Measurements from ENCODE around the gene TUBGCP3. TPM values are rescaled to one million over a fixed set of nuclear protein-coding genes. Genes with fewer than 3 reads are reported as not detected.

The TUBGCP3 gene
- total and polyA plus RNA-seq, 9 donors, result 19.4 to 58.0 (median 29.5) TPM

DNA sequence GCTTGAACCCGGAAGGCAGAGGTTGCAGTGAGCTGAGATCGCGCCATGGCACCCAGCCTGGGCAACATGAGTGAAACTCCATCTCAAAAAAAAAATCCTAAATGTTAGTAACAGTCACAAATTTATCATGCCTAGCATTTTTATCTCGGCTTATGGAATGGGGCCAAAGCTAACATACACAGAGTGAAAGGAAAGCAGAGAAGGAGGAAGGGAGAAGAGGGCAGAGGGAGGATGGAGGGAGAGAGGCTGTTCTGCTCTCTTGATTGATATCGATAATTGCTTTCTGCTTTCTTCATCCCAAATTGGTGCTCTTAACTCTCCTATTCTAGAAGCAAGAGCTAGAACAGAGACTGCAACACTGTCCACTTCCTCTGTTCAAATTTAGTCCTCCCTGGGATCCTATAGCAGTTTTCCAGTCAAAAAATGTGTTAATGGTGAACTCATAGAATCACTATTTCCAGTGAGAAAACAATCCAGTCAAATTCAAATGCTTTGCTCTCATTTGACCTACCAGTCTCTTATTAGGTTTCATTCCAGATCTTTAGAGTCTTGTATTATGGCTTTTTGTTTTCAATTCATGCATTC lies 15.8 kb upstream of the TUBGCP3 start:
- WGBS, 3 donors, result 40 to 58% (median 50%) methylated on average over 5 of the region's 5 CpGs
- intact Hi-C loops (cut with DNase I), result loop anchor here in 1 of 4 donors (10.0 kb wide), 1 partner anchor 1129 kb away; no protein-coding TSS in a partner anchor
- H3K4me1 ChIP-seq (ENCODE audit: insufficient read depth), result no peaks in the 10 kb centered on the region
- H3K36me3 ChIP-seq, result no peaks in the 10 kb centered on the region
- no peak for TF ChIP-seq CTCF (IDR thresholded peaks at IDR 0.05)
- TF ChIP-seq POLR2A (IDR thresholded peaks at IDR 0.05), result no peak
- no peak for TF ChIP-seq EP300 (IDR thresholded peaks at IDR 0.05)
- H3K9me3 ChIP-seq, result no peaks in the 10 kb centered on the region
- H3K27me3 ChIP-seq, result no peaks in the 10 kb centered on the region
- no peak overlapping the region for H3K27ac ChIP-seq
- DNase-seq, result no peak
- H3K4me3 ChIP-seq, result no peak overlapping the region

DNA sequence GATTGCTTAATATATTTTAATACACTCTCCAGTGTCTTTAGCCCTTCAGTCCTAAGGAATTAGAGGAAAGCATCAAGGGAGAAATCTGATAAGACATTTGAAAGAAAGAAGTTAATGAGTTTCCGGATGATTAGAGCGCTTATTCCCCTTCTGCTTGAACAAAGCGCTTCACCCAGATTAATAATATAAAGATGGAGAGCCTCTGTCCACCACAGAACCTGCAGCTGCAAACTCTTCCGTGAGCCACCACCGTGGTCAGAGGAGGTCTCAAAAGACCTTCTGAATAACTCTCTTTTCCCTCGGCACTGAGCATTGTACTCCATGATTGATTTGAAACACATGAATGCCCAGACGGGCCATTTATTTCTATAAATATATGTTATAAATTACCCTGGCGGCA lies 14.2 kb upstream of the TUBGCP3 start:
- H3K4me3 ChIP-seq, result no peak overlapping the region
- WGBS, 3 donors, result 77 to 81% (median 79%) methylated on average over 8 of the region's 8 CpGs
- H3K4me1 ChIP-seq (ENCODE audit: insufficient read depth), result no peaks in the 10 kb centered on the region
- H3K27ac ChIP-seq, result no peak overlapping the region
- TF ChIP-seq EP300 (IDR thresholded peaks at IDR 0.05), result no peak
- no peak for TF ChIP-seq CTCF (IDR thresholded peaks at IDR 0.05)
- TF ChIP-seq POLR2A (IDR thresholded peaks at IDR 0.05), result no peak
- no peaks in the 10 kb centered on the region for H3K9me3 ChIP-seq
- no peaks in the 10 kb centered on the region for H3K36me3 ChIP-seq
- intact Hi-C loops (cut with DNase I), result loop anchor here in 1 of 4 donors (10.0 kb wide), 1 partner anchor 1127 kb away; no protein-coding TSS in a partner anchor
- DNase-seq, result no peak
- H3K27me3 ChIP-seq, result no peaks in the 10 kb centered on the region

DNA sequence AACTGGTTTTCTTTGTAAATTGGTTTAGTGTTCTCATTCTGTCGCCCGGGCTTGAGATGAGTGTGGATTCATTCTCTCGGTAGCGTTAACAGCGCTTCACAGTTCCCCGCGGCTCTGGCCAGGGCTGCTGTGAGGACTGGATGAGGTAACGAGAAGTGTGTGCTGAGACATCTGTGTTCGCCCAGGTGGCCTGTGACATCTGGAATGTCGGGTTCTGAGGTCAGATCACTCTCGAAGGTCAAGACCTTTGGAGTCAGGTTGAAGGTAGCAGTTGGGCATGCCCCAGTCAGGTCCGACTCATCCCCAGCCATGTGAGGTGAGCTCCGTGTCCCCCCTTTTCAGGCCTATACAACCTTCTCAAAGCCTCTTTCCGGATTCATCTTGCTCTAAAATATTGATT lies 13.4 kb upstream of the TUBGCP3 start:
- Histone ChIP-seq H3K27me3 (no peaks in the 10 kb centered on the region), H3K27ac (no peak overlapping the region)
- intact Hi-C loops (cut with DNase I), result loop anchor here in 1 of 4 donors (10.0 kb wide), 1 partner anchor 1127 kb away; no protein-coding TSS in a partner anchor

DNA sequence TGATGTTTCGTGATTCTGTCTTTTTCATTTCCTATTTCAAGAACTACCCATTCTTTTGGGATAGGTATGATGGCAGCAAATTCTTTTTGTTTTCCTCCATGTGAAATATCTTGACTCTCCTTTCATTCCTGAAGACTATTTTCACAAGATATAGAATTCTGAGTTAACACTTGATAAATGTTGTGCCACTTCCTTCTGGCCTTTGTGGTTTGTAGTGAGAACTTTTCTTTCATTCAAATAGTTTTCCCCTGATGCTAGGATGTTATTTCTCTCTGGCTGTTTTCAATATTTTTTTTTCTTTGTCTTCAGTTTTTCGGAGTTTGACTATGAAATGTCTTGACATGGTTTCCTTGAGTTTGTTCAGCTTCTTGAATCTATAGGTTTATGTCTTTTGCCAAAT lies 8.3 kb upstream of the TUBGCP3 start:
- no peaks in the 10 kb centered on the region for H3K36me3 ChIP-seq
- no peaks in the 10 kb centered on the region for H3K4me1 ChIP-seq (ENCODE audit: insufficient read depth)
- 87 to 93% (median 91%) methylated on average over 2 of the region's 2 CpGs for WGBS, 3 donors
- intact Hi-C loops (cut with DNase I), result no loop called here
- H3K27me3 ChIP-seq, result no peaks in the 10 kb centered on the region
- no peak overlapping the region for H3K4me3 ChIP-seq
- DNase-seq, result no peak
- TF ChIP-seq EP300 (IDR thresholded peaks at IDR 0.05), result no peak
- H3K27ac ChIP-seq, result no peak overlapping the region
- no peaks in the 10 kb centered on the region for H3K9me3 ChIP-seq

More for the DNA sequence above, 13.4 kb upstream of the TUBGCP3 start:
- Histone ChIP-seq H3K9me3 (no peaks in the 10 kb centered on the region), H3K4me3 (no peak overlapping the region), H3K36me3 (no peaks in the 10 kb centered on the region), H3K4me1 (ENCODE audit: insufficient read depth) (no peaks in the 10 kb centered on the region)
- 89 to 93% (median 90%) methylated on average over 14 of the region's 14 CpGs for WGBS, 3 donors
- TF ChIP-seq POLR2A (IDR thresholded peaks at IDR 0.05), result no peak
- no peak for TF ChIP-seq CTCF (IDR thresholded peaks at IDR 0.05)
- no peak for TF ChIP-seq EP300 (IDR thresholded peaks at IDR 0.05)
- no peak for DNase-seq

DNA sequence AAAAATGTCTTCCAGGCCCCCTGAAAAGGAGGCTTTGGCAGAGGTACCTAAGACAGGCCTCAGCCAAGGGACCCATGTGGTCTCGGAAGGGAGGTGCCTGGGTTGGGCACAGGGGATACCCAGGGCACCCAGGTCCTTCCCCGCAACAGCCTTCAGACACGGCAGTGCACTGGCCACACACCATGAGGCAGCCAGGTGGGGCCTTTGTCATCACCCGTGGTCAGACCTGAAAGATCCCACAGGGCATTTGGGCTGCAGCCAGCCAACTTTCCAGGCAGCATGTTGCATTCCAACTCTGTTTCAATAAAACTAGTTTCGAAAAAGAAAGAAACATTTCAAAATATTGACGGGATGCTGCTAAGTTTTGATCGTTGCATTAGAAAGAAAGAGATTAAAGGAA lies 4.7 kb upstream of the TUBGCP3 start:
- H3K27ac ChIP-seq, result no peak overlapping the region
- DNase-seq, result no peak
- TF ChIP-seq CTCF (IDR thresholded peaks at IDR 0.05) (no peak), POLR2A (IDR thresholded peaks at IDR 0.05) (no peak), EP300 (IDR thresholded peaks at IDR 0.05) (no peak)
- intact Hi-C loops (cut with DNase I), result no loop called here
- H3K36me3 ChIP-seq, result no peaks in the 10 kb centered on the region
- no peaks in the 10 kb centered on the region for H3K9me3 ChIP-seq
- 86 to 89% (median 87%) methylated on average over 7 of the region's 7 CpGs for WGBS, 3 donors
- no peak overlapping the region for H3K4me3 ChIP-seq
- H3K27me3 ChIP-seq, result no peaks in the 10 kb centered on the region
- H3K4me1 ChIP-seq (ENCODE audit: insufficient read depth), result peaks cover 4% of the 10 kb centered on the region
